Activated effector memory CD4-positive, alpha-beta T cell treated with anti-CD3 and anti-CD28 coated beads, Interleukin-2, amount 50 U/mL, for 16 hours (primary cell): ENCODE results near the gene SEPTIN5.
"Not testable (repeated sequence)": the region's sequence is repeated elsewhere in the genome, so short reads cannot be mapped to it uniquely, and the experiment has no call there.

Experiments
- DNase-seq: peaks from one replicate; pipeline ENCODE4 v3.0.0-alpha.2; 2020

Gene SEPTIN5

DNA sequence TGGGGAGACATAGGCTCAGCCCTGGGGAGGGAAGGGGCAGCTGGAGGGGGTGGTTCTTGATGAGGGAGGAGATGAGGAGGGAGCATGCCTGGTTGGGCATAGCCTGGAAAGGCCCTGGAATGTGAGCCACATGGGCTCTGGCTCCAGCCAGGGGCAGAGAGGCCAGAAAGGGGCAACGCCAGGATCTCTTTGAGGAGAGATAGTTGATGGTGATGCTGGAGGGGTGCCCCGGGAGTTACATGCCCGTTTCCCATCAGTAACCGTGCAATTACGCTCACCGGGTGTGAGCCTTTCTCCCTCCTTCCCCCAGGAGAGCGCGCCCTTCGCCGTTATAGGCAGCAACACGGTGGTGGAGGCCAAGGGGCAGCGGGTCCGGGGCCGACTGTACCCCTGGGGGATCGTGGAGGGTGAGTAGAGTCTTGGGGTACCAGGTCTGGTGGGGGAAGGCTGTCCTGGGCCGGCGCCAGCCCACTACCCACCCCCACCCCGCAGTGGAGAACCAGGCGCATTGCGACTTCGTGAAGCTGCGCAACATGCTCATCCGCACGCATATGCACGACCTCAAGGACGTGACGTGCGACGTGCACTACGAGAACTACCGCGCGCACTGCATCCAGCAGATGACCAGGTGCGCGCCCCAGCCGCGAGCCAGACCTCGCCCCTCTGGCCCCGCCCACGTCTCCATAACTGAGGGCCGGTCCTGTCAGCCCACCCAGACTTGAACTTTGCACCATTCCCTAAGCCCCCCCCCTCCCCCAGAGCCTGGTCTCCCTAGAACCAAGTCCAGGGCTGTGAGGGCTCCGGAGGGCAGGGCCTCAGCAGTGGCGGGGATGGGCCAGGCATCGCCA lies 7.3 kb downstream of the SEPTIN5 start:
- DNase-seq = no peak

DNA sequence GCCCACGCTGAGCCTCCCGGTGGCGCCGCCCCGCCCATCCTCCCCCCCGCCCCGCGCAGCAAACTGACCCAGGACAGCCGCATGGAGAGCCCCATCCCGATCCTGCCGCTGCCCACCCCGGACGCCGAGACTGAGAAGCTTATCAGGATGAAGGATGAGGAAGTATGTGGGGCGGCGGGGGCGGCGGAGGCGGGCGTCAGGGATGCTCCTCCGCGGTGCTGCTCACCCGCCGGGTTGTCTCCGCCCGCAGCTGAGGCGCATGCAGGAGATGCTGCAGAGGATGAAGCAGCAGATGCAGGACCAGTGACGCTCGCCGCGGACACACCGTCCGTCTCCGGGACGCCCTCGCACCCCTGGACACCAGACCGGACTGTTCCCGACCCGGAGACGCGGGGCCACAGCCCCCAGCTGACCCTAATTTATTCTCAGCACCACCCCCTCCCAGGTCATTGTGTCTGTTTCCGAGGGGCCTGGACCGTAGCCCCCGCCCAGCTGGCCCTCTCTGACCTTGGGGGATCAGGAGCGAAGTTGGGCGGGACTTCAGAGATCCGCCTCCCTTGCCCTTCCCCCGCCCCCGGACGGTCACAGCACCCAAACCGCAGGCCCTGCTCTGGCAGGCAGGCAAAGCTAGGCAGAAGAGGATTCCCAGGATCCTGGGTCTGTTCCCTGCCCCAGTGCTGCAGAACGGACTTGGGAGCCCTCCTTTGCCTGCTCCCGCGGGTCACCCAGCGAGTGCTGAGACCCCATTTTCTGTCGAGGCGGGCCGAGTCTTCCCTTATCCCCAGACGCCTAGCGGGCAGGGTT lies 8.1 kb downstream of the SEPTIN5 start:
- DNase-seq = no peak

DNA sequence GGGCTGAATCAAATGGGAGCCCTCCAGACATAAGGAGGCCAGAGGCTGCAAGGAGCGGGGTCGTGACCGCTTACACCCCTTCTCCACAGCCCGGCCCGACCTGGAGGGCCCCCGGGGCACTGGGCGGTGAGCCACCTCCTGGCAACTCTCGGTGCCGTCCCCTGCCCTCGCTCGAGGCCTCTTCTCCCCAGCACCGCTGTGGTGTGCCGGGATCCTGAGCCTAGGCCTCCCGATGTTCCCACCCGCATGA lies 8.6 kb downstream of the SEPTIN5 start:
- DNase-seq = no peak

DNA sequence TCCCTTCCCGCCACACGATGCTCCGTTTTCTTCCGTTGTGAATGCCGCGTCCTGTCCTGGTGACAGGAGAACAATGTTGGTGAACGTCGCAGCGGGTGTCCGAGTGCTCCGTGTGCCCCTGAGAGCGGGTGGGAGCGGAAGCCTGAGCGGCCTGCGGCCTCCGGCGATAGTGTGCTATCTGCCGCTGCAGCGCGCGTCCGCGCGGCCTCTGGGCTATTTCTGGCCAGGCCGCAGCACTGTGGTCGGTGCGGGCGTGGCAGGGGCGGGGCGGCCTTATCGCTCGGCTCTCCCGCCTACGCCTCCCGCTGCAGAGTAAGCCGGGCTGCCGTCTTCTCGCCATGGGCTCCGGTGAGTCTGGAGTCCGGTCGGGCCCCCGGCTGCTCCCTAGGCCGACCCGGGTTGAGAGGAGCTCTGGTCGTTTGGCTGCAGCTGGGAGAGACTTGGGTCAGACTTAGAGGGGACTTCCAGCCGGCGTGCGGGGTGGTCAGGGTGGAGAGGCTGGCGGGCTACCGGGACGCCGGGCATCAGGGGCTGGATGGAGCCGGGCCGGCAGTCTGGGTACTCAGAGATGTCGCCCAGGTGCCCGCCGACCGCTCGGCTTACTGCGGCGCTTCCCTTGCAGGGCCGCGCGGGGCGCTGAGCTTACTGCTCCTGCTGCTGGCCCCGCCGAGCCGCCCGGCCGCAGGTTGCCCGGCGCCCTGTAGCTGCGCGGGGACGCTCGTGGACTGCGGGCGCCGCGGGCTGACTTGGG lies 9.1 kb downstream of the SEPTIN5 start, which contains the start of gene GP1BB:
Gene GP1BB (plus strand): TSS at position 308 of the 751 bp plus-strand sequence. CDS start 31 bp downstream, at position 339.
- peak; percentile 71 for DNase-seq

DNA sequence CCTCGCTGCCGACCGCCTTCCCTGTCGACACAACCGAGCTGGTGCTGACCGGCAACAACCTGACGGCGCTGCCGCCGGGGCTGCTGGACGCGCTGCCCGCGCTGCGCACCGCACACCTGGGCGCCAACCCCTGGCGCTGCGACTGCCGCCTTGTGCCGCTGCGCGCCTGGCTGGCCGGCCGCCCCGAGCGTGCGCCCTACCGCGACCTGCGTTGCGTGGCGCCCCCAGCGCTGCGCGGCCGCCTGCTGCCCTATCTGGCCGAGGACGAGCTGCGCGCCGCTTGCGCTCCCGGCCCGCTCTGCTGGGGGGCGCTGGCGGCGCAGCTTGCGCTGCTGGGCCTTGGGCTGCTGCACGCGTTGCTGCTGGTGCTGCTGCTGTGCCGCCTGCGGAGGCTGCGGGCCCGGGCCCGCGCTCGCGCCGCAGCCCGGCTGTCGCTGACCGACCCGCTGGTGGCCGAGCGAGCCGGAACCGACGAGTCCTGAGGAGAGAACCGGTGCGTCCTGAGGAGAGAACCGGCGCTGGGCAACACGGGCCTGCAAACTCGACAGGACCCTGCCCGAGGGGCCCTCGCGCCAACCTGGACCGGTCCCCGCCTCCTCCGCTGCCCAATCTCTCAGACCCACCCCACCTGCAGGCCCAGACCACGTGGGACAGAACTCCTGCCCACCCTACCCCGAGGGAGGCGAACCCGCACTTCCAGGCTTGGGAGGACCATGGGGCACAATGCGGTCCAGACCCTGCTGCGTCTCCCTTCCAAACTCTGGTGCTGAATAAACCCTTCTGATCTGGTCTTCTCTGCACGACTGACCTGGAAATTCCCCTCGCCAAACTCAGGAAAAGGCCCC lies 9.9 kb downstream of the SEPTIN5 start:
- no peak for DNase-seq

DNA sequence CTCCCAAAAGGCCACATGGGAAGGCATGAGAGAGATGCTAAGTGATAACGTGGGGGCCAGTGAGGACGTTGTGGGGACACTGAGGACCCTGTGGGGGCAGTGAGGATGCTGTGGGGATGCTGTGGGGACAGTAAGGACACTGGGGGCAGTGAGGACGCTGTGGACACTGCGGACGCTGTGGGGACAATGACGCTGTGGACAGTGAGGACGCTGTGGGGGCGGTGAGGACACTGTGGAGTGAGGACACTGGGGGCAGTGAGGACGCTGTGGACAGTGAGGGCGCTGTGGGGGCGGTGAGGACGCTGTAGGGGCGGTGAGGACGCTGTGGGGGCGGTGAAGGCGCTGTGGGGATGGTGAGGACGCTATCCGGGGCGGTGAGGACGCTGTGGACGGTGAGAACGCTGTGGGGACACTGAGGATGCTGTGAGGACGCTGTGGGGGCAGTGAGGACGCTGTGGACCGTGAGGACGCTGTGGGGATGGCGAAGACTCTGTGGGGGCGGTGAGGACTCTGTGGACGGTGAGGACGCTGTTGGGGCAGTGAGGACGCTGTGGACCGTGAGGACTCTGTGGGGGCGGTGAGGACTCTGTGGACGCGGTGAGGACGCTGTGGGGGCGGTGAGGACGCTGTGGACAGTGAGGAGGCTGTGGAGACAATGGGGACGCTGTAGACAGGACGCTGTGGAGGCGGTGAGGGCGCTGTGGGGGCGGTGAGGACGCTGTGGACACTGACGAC lies 10.8 kb downstream of the SEPTIN5 start:
- no peak for DNase-seq

DNA sequence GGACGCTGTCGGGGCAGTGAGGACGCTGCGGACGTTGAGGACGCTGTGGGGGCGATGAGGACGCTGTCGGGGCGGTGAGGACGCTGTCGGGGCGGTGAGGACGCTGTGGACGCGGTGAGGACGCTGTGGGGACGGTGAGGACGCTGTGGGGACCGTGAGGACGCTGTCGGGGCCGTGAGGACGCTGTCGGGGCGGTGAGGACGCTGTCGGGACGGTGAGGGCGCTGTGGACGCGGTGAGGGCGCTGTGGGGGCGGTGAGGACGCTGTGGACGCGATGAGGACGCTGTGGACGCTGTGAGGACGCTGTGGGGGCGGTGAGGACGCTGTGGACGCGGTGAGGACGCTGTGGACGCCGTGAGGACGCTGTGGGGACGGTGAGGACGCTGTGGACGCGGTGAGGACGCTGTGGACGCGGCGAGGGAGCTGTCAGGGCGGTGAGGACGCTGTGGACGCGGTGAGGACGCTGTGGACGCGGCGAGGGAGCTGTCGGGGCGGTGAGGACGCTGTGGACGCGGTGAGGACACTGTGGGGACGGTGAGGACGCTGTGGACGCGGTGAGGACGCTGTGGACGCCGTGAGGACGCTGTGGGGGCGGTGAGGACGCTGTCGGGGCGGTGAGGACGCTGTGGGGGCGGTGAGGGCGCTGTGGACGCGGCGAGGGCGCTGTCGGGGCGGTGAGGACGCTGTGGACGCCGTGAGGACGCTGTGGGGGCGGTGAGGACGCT lies 11.9 kb downstream of the SEPTIN5 start:
- not testable (repeated sequence) for DNase-seq

DNA sequence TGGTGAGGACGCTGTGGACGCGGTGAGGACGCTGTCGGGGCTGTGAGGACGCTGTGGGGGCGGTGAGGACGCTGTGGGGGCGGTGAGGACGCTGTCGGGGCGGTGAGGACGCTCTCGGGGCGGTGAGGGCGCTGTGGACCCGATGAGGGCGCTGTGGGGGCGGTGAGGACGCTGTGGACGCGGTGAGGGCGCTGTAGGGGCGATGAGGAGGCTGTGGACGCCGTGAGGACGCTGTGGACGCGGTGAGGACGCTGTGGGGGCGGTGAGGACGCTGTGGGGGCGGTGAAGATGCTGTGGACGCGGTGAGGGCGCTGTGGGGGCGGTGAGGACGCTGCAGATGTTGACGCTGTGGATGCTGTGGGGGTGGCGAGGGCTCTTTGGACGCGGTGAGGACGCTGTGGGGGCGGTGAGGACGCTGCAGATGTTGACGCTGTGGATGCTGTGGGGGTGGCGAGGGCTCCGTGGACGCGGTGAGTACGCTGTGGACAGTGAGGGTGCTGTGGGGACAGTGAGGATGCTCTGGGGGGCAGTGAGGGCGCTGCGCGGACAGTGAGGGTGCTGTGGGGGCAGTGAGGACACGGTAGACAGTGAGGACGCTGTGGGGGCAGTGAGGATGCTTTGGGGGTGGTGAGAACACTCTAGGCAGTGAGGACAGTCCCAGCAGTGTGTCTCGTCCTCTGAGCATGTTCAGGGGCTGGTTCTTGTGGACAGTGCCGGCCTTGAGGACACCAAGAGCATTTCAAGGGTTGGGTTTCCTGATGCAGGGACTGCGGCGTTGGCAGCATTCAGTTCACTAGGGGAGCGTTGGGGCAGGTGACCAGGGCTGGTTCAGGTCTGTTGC lies 13.2 kb downstream of the SEPTIN5 start:
- DNase-seq = no peak

DNA sequence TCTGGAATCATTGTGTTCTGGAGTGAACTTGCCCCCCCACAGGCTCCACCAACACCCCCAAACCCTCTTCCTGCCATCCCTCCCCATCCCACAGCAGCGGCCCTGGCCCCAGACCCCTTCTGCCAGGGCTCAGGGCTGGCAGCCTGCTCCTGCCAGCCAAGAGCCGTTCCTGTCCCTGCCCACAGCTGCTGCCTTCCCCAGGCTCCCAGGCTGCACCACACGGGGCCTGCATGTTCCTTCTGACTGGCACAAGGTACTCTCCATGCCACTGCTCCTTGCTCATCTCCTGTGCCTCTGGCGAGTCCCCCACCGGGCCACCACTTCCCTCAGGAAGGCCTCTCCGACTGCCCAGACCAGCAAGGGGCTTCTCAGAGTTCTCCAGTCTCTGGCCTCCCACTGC lies 14.0 kb downstream of the SEPTIN5 start:
- DNase-seq = no peak

DNA sequence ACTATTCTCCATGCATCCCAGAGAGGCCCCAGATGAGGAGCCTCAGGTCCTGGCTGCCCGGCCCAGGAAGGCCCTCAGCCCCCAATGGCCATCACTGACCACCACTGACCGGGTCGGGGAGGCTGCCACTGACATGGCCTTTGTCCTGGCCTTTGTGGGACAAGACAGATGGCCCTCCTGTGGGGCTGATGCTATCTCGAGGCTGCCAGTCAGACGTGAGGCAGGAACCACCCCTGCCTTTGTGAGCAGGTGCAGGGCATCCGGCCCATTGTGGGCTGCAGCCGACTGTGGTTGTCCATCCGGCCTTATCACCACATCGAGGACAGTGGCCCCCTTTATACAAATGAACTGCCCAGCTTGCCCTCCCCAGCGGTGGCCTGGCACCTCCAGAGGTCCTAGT lies 14.5 kb downstream of the SEPTIN5 start:
- no peak for DNase-seq

DNA sequence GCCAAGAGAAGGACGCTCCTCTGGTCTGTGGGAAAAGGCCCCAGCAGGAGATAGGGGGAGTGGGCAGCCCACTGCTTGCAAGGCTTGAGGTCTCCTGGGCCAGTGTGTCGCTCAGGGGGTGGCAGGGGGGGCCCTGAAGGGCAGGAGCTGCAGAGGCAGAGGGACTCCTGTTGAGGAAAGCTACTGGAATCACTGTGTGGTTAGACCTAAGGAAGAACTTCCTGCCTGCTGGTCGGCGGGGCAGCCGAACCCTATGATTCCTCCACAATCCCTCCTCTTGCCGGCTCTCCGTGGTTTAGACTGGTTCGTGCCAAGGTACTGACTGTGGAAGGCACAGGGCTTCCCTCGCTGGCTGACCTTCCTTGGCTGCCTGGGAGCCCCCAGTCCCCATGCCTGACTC lies 15.2 kb downstream of the SEPTIN5 start:
- no peak for DNase-seq

DNA sequence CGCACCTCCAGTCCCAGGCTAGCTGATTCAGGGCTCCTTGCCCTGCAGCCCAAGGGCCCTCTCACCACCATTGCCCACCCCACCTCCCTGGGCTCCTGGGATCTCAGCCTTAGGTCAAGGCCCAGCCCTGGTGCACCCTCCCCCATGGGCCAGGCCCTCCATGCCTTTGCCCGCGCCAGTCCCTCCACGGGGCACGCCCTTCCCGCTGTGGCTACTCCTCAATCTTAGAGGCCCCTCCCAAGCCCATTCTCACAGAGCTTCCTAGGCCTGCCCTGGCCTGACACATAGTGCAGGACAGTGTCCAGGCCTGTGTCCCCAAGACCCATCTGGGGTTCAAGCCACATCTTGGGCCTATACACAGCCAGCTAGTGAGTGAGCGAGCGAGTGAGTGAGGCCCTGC lies 15.9 kb downstream of the SEPTIN5 start:
- DNase-seq = no peak

DNA sequence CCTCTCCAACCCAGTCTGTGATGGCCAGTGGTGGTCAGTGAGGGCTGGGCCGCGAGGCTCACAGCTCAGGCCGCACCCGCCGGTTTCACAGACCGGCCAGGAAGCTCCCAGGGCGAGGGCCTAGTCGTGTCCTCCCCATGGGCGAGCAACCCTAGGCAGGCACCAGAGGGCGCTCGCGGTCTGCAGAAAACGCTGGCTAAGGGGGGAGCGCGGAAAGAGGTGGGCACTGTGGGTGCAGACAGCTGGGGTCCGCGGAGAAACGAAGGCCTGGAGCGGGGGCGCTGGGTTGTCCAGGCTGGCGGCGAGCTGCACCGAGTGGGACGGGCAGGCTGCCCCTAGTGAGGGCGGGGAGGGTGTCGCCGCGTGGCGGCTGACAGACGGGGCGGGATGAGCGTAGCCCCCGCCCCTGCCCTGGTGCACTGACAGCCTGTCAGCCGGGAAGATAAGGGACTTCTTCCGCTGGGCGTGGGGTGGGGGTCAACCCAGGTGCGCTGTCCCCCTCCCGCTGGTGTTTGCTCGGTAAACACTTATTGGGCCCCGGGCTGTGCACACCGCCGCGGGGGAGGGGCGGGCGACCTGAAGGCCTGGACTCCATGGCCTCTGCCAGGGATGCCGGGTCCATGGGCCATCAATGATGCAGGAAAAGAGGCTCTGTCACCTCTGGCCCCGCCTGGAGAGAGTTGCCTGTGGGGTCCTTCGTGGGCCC lies 16.5 kb downstream of the SEPTIN5 start:
- peak; percentile 94 for DNase-seq

DNA sequence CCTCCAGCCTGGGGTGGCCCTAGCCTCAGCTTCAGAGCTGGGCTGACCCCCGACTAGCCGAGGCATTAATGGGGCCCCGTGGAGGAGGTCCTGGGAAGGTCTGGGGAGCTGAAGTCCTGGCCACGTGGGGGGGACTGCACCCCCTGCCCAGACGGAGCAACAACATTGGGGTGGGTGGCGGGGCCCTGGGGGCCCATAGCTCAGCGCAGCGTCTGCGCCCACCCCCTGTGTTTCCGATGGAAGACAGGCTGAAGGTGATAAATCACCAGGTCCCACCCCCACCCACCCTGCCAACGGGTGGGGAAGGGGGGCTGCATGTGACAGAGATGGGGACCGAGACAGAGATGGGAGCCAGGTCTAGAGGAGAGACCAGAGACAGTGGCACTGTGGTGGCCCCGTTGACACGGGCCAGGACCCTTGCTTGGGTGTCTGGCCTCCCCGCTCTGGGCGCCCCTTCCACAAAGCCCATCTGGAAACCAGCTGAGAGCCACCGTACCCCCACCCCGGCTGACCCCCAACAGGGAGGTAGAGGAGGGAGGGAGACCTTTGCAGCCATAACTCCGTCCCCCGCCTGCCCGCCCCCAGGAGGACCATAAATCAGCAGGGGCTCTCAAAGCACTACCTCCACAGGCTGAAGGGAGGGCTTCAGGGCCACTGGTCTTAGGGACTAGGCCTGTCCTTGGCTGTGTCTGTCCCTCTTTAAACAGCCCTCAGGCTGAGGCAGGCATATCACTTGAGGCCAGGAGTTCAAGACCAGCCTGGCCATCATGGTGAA lies 17.2 kb downstream of the SEPTIN5 start:
- DNase-seq = no peak

DNA sequence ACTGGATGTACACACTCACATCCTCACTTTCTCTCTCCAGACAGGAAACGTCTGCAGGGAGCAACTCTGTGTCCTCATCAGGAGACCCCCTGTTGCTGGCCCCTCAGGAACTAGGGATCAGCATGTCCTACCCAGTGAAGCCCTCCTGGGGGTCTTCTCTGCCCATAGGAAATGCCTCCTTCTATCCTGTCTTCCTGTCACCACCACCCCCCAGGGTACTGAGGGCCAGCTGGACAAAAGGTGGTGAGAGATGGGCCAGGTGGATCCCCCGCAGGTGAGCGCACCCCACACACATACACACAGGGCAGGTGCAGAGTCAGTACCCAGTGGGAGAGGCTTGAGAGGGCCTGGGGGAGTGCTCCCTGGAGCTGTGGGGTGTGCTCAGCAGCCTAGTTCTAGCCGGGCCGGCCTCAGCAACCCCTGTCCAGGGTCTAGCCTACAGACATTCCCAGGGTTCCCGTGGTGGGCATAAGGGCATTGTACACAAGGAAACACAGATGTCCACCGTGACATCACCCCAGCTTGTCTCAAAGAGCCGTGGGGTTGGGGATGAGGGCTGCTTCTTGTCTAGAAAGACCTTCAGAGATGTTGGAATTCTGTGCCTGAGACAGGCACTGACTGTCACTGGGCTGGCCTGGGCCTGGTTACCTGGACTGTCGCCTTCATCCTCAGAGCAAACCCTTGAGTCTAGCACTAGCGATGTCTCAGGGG lies 18.3 kb downstream of the SEPTIN5 start:
- DNase-seq = no peak

DNA sequence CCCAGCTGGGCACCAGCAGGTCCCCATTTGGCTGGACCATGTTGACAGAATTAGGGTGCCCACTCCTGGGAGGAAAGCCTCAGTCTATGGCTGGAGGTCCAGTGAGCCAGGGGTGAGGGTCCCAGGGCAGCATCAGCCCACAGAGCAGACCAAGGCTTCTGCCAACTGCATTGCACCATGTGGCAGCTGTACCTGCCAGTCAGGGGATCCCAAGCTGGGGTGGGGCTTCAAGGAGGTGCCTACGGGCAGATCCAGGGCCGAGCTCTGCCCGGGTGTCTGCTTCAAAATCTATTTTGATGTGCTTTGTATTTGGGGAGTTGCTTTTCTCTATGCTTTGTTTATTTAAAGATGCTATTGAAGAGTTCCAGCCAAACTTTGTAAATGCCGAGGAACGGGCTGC lies 19.5 kb downstream of the SEPTIN5 start:
- DNase-seq = no peak

DNA sequence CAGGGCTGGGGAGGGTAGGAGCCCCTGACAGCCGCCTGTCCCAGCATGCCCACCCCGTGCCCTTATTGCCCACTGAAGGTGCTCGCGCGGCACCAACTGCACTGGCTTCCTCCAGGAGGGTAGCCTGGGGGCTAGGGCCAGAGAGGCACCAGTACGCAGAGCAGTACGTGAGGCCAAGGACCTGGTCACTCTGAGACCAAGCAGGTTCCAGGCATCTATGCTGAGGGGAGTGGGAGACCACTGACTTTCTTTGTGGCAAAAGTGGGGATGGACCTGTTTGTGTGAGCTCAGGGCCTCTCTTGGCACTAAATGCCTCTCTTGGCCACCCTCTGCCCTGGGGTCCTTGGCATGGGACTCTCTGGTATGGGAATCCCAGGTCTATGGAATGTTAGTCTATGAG lies 19.9 kb downstream of the SEPTIN5 start:
- no peak for DNase-seq

DNA sequence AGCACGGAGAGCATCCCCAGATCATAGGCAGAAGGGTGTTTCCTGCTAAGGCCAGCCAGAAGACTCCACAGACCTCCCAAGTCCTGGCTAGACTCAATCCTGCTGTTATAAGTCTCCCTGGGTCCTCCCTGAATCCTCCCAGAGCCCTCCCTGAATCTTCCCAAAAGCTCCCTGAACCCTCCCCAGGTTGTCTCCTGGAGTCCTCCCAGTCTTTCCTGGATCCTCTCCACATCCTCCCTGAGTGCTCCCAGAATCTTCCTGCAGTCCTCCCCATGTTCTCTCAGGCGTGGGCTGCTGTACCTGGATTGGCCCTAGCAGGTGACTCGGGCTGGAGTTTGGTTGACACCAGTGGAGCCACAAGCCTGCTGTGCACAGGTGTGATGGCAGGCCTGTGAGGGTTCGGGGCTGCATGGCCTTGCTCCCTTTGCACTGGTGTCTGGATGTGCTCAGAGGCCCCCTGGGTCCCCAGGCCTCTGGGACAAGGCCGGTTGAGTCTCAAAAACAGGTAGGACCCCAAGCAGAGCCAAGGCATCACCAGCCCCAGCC lies 20.6 kb downstream of the SEPTIN5 start:
- no peak for DNase-seq
